HG02642 (cell line): ENCODE results near the gene FRYL.
"Not testable (repeated sequence)": the region's sequence is repeated elsewhere in the genome, so short reads cannot be mapped to it uniquely, and the experiment has no call there.

Experiments
- ATAC-seq: cut with Tn5 transposase; IDR thresholded peaks from one replicate; pipeline ENCODE4 v1.9.1; 2021; ENCODE audit warnings: mild to moderate bottlenecking; ENCODE audit not compliant: unreplicated experiment, poor library complexity

The FRYL gene

GRCh38 chr4:48705609-48706008, 74.5 kb downstream of the FRYL start:
- no peak for ATAC-seq

GRCh38 chr4:48704091-48704802, 75.8 kb downstream of the FRYL start:
- no peak for ATAC-seq

GRCh38 chr4:48699475-48699874, 80.6 kb downstream of the FRYL start:
- ATAC-seq: no peak

- ATAC-seq: no peak
These were observed 81.8 kb downstream of the FRYL start for GRCh38 chr4:48698029-48698971.

GRCh38 chr4:48697516-48697915, 82.6 kb downstream of the FRYL start:
- not testable (repeated sequence) for ATAC-seq

GRCh38 chr4:48694824-48695223, 85.3 kb downstream of the FRYL start:
- no peak for ATAC-seq

GRCh38 chr4:48693856-48694574, 86.1 kb downstream of the FRYL start:
- ATAC-seq: no peak

- no peak for ATAC-seq
These were observed 87.2 kb downstream of the FRYL start for GRCh38 chr4:48692897-48693296.

- no peak for ATAC-seq
These were observed 88.0 kb downstream of the FRYL start for GRCh38 chr4:48692044-48692443.

GRCh38 chr4:48688953-48689352, 91.1 kb downstream of the FRYL start:
- no peak for ATAC-seq

- ATAC-seq: no peak
These were observed 92.6 kb downstream of the FRYL start for GRCh38 chr4:48687313-48688051.

- no peak for ATAC-seq
These were observed 93.7 kb downstream of the FRYL start for GRCh38 chr4:48686369-48686768.

- peak; percentile 86 for ATAC-seq
These were observed 96.1 kb downstream of the FRYL start for GRCh38 chr4:48683784-48684666.

- ATAC-seq: not testable (repeated sequence)
These were observed 97.2 kb downstream of the FRYL start for GRCh38 chr4:48682870-48683269.

GRCh38 chr4:48681856-48682255, 98.2 kb downstream of the FRYL start:
- peak; percentile 78 for ATAC-seq

GRCh38 chr4:48680848-48681568, 99.1 kb downstream of the FRYL start:
- ATAC-seq: no peak

- no peak for ATAC-seq
These were observed 106.5 kb downstream of the FRYL start for GRCh38 chr4:48673537-48673936.

GRCh38 chr4:48670587-48670986, 109.5 kb downstream of the FRYL start:
- no peak for ATAC-seq

GRCh38 chr4:48669086-48669485, 111.0 kb downstream of the FRYL start:
- no peak for ATAC-seq
